HepG2 (cell line): ENCODE measurements around the gene GLT1D1. TPM values are rescaled to one million over a fixed set of nuclear protein-coding genes. Genes with fewer than 3 reads are reported as not detected.

Source experiments
- ATAC-seq: fragments of 200-7000 bp; cut with Tn5 transposase; 3 replicates; pipeline ENCODE4 v1.9.1; 2020; ENCODE audit warnings: mild to moderate bottlenecking, moderate library complexity
- BruUV-seq: library from RNA; stranded (reverse); fragments of 400-500 nt; replicated peaks from 2 replicates; lab custom pipeline; 2021; lab: Mats Ljungman, UMichigan
- CTCF ChIA-PET: fragments of 300-600 bp; formaldehyde crosslinking; extraction: SDS; loops from one replicate; lab custom pipeline; 2021; ENCODE audit warnings: low total read pairs, inconsistent platforms, low intra/inter-chr PET ratio; lab: Yijun Ruan, JAX
- POLR2A ChIA-PET: fragments of 350-600 bp; sonication (Branson Sonifier 250); formaldehyde crosslinking; loops from one replicate; lab custom pipeline; 2020; ENCODE audit warnings: antibody characterized with exemption, inconsistent platforms; lab: Yijun Ruan, JAX
- DNase-seq: peaks from one replicate; pipeline ENCODE4 v3.0.0-alpha.2; 2015; ENCODE audit warnings: low spot score
- FAIRE-seq: peaks from 3 replicates; lab custom pipeline; 2011; peaks lifted over from hg19 to GRCh38; lab: Jason Lieb, UNC
- H2AFZ ChIP-seq: one replicate; pipeline ENCODE4 v1.6.1; 2011; ENCODE audit warnings: low read length, inconsistent platforms
- H3K27ac ChIP-seq: fragments of 300-600 bp; 3 replicates; pipeline ENCODE4 v1.8.0; 2011; ENCODE audit warnings: mixed run types, mild to moderate bottlenecking, mixed read lengths, low read length, inconsistent platforms; ENCODE audit not compliant: insufficient read depth; ENCODE audit errors: extremely low read length
- H3K27me3 ChIP-seq, 2 experiments: fragments of 200-600 bp in 1 of 2; 2 replicates in 1 of 2; 3 replicates in 1 of 2; pipeline versions ENCODE4 v1.6.0 to v1.8.0; 2011; ENCODE audit warnings: low read length in 2 of 2, mild to moderate bottlenecking in 2 of 2, moderate library complexity in 2 of 2, inconsistent platforms in 1 of 2; ENCODE audit not compliant: insufficient read depth in 2 of 2, control insufficient read depth in 1 of 2
- H3K36me3 ChIP-seq, 2 experiments: fragments of 200-600 bp in 1 of 2; replicated peaks in 1 of 2; 2 replicates in 1 of 2; 3 replicates in 1 of 2; pipeline versions ENCODE4 v1.5.1 to v1.8.0; 2011; ENCODE audit warnings: low read length in 2 of 2, inconsistent platforms in 1 of 2; ENCODE audit not compliant: insufficient read depth in 2 of 2, control insufficient read depth in 1 of 2
- H3K4me1 ChIP-seq: 2 replicates; pipeline ENCODE4 v1.5.1; 2012; ENCODE audit warnings: low read length, inconsistent platforms; ENCODE audit not compliant: insufficient read depth
- H3K4me2 ChIP-seq: 2 replicates; pipeline ENCODE4 v1.6.0; 2011; ENCODE audit warnings: low read depth, low read length, inconsistent platforms
- H3K4me3 ChIP-seq, 3 experiments: fragments of 200-600 bp in 1 of 3; sonication (generic), shearing (Covaris generic) in 1 of 3; replicated peaks in 1 of 3; 2 replicates each; pipeline ENCODE4 v1.5.1; 2011 to 2016; ENCODE audit warnings: low read length in 3 of 3, inconsistent platforms in 2 of 3, low read depth in 2 of 3, mild to moderate bottlenecking in 2 of 3, control low read depth in 1 of 3, mixed read lengths in 1 of 3; ENCODE audit not compliant: insufficient read depth in 1 of 3
- H3K79me2 ChIP-seq: one replicate; pipeline ENCODE4 v1.6.1; 2011; ENCODE audit warnings: low read length, inconsistent platforms; ENCODE audit not compliant: insufficient read depth
- H3K9ac ChIP-seq: 2 replicates; pipeline ENCODE4 v1.6.0; 2011; ENCODE audit warnings: mild to moderate bottlenecking, low read depth, low read length, inconsistent platforms; ENCODE audit not compliant: insufficient read depth
- H3K9me3 ChIP-seq: 2 replicates; pipeline ENCODE4 v1.5.1; 2012; ENCODE audit warnings: mild to moderate bottlenecking, low read length
- H4K20me1 ChIP-seq: 2 replicates; pipeline ENCODE4 v1.6.0; 2011; ENCODE audit warnings: inconsistent platforms, mild to moderate bottlenecking, low read length, moderate library complexity; ENCODE audit not compliant: insufficient read depth
- ETV6 ChIP-seq: sonication (generic); formaldehyde crosslinking; conservative IDR thresholded peaks from 2 replicates; pipeline ENCODE4 v1.4.0; 2020; ENCODE audit warnings: missing genetic modification reagents
- GZF1 ChIP-seq: sonication (generic); formaldehyde crosslinking; IDR thresholded peaks from 2 replicates; pipeline ENCODE4 v1.5.1; 2020; ENCODE audit warnings: mild to moderate bottlenecking, missing genetic modification reagents
- KAT8 ChIP-seq: IDR thresholded peaks from 2 replicates; pipeline ENCODE4 v1.6.1; 2016; ENCODE audit warnings: missing genetic modification reagents, missing compliant biosample characterization
- MEIS1 ChIP-seq: sonication (generic); formaldehyde crosslinking; IDR thresholded peaks from 2 replicates; pipeline ENCODE4 v1.9.0; 2021; ENCODE audit warnings: mild to moderate bottlenecking, missing genetic modification reagents, moderate library complexity, borderline replicate concordance
- ZEB1 ChIP-seq: IDR thresholded peaks from 2 replicates; pipeline ENCODE4 v1.6.1; 2012; ENCODE audit warnings: mild to moderate bottlenecking, low read depth, inconsistent platforms; ENCODE audit not compliant: insufficient replicate concordance
- ZNF629 ChIP-seq: sonication (generic); formaldehyde crosslinking; conservative IDR thresholded peaks from 2 replicates; pipeline ENCODE4 v1.5.0; 2020; ENCODE audit warnings: missing genetic modification reagents
- WGBS: methylation state at CpG from one replicate; pipeline ENCODE4 v1.1.6; 2017; ENCODE audit warnings: low lambda C conversion rate; 5-methylcytosine and 5-hydroxymethylcytosine counted together
- in situ Hi-C: cut with HindIII; loops from 2 replicates; pipeline ENCODE4 v1.10.0; 2017; ENCODE audit warnings: low pct_unique_long_range_greater_than_20kb; ENCODE audit not compliant: extremely low pct_ligation_motif_present
- intact Hi-C: fragments of 100-400 bp; cut with micrococcal nuclease; formaldehyde crosslinking; loops from one replicate; pipeline ENCODE4 v1.10.0; 2022; ENCODE audit not compliant: unreplicated experiment
- polyA plus RNA-seq, 8 experiments: library from polyadenylated mRNA; depleted of rRNA in 3 of 8; stranded (reverse) in 7 of 8; unstranded in 1 of 8; fragments of >200 nt; fragmentation: Illumina TruSeq in 4 of 8; extraction: Trizol in 4 of 8; gene quantifications; 2 replicates each; pipeline versions ENCODE4 v1.2.1 to v1.2.3, GENCODE V29; 2011 to 2016; ENCODE audit warnings: low read depth in 4 of 8, missing spikeins in 1 of 8, mixed read lengths in 1 of 8; ENCODE audit not compliant: insufficient read depth in 1 of 8
- total RNA-seq, 5 experiments: library from RNA; depleted of rRNA; stranded (reverse); fragments of >200 nt; fragmentation: Illumina TruSeq; extraction: Trizol; gene quantifications; 2 replicates each; pipeline ENCODE4 v1.2.3, GENCODE V29; 2016; ENCODE audit warnings: low read depth in 1 of 5
- TF ChIP-seq, protein P1 (sequence below): sonication (generic); formaldehyde crosslinking; IDR thresholded peaks from 2 replicates; pipeline ENCODE4 v1.4.0; 2020; ENCODE audit warnings: missing genetic modification reagents, low read depth, mild to moderate bottlenecking, borderline replicate concordance
- TF ChIP-seq, protein P2 (sequence below): fragments of 450-650 bp; IDR thresholded peaks from 2 replicates; pipeline ENCODE4 v1.6.1; 2017; ENCODE audit warnings: mild to moderate bottlenecking

The GLT1D1 gene
- total and polyA plus RNA-seq, 2 of the 13 experiments (the other 11 are each of a cell fraction or from before 2014, with no cell fraction given) = 0.09 to 0.17 TPM

DNA sequence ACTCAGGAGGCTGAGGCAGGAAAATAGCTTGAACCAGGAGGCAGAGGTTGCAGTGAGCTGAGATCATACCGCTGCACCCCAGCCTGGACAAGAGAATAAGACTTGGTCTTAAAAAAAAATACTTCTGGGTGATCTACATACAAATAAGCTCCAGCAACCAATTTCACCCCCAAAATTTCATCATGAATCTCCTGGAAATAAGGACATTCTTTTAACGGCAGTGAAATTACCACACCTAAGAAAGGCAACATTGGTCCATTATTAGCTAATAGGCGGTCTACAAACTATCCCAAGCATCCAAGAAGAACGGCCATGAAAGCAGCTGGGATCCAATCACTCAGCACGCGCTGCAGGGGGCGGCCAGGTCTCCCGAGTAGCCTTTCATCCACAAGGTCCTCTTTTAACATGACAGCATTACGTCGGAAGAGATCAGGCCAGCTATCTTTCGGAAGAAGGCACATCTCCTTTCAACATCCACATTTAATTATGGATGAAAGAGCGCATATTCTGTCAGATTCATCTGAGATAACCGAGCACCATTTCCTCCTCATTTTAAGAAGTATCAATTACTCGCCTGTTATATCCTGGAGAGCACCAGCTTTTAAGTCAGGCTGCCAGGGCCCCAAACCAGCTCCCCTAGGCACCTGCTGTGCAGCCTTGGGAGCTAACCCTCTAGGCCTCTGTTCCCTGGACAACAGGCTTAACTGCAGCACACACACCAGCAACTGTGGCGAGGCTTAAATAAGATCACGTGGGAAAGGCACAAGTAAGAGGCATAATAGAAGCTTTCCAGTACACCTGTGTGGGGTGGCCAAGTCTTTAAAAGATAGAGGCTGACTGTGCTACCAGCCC is 33.8 kb upstream of the GLT1D1 start:
- H3K9ac ChIP-seq = no peak overlapping the region
- H3K4me1 ChIP-seq = peaks cover 45% of the 10 kb centered on the region
- WGBS = 92% methylated on average over 15 of the region's 16 CpGs
- no peak overlapping the region for H3K4me2 ChIP-seq
- H3K4me3 ChIP-seq = no peak overlapping the region
- H3K27me3 ChIP-seq = no peaks in the 10 kb centered on the region
- FAIRE-seq (no peak), ATAC-seq (no peak), DNase-seq (no peak)
- H3K9me3 ChIP-seq = no peaks in the 10 kb centered on the region
- no peak for TF ChIP-seq GZF1 (CRISPR knock-in tag)
- TF ChIP-seq ETV6 = no peak
- TF ChIP-seq, protein P1, sequence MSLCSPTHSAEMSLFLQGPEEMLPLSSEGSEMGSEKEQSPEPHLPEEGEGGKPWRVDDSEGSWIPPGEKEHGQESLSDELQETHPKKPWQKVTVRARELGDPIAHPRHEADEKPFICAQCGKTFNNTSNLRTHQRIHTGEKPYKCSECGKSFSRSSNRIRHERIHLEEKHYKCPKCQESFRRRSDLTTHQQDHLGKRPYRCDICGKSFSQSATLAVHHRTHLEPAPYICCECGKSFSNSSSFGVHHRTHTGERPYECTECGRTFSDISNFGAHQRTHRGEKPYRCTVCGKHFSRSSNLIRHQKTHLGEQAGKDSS (CRISPR knock-in tag) = no peak
- TF ChIP-seq KAT8 (CRISPR knock-in tag) = no peak
- TF ChIP-seq MEIS1 (CRISPR knock-in tag) = no peak
- BruUV-seq = no TSS peak
- ChIA-PET CTCF (no interaction called here), POLR2A (no interaction called here)
- H2AFZ ChIP-seq = no peak overlapping the region
- in situ Hi-C loops (no loop called here), intact Hi-C loops (no loop called here)
- peaks cover 14% of the 10 kb centered on the region for H4K20me1 ChIP-seq
- H3K27ac ChIP-seq = no peak overlapping the region
- H3K36me3 ChIP-seq = peaks cover 2 to 18% of the 10 kb centered on the region in 2 experiments; a peak in 4 of 5 replicates
- peaks cover 75% of the 10 kb centered on the region for H3K79me2 ChIP-seq

DNA sequence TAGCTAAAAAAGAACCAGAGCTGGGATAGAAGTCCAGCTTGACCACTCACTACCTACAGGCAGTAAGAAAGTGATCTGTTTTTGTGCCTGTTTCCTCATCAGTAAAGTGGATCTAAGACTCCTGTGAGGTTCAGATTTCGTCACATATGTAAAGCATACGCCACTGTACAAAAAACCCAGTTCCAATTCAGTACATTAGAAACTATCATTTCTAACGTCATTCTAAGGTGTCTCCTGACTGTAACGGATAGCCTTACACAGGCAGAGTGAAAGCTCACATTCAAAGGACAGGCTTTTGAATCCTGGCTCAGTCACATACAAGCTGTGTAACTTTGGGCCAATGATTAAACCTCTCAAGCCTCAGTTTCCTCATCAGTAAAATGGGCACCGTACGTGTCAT is 33.0 kb upstream of the GLT1D1 start:
- WGBS = 92% methylated on average over 6 of the region's 6 CpGs
- intact Hi-C loops (no loop called here), in situ Hi-C loops (no loop called here)
- H3K36me3 ChIP-seq = peaks cover 0 to 11% of the 10 kb centered on the region in 2 experiments; a peak in 4 of 5 replicates
- H3K79me2 ChIP-seq = peaks cover 67% of the 10 kb centered on the region
- ATAC-seq (no peak), DNase-seq (no peak), FAIRE-seq (no peak)
- CTCF ChIA-PET = no interaction called here
- no peak overlapping the region for H3K27ac ChIP-seq
- TF ChIP-seq ZEB1 = no peak
- TF ChIP-seq, protein P2, sequence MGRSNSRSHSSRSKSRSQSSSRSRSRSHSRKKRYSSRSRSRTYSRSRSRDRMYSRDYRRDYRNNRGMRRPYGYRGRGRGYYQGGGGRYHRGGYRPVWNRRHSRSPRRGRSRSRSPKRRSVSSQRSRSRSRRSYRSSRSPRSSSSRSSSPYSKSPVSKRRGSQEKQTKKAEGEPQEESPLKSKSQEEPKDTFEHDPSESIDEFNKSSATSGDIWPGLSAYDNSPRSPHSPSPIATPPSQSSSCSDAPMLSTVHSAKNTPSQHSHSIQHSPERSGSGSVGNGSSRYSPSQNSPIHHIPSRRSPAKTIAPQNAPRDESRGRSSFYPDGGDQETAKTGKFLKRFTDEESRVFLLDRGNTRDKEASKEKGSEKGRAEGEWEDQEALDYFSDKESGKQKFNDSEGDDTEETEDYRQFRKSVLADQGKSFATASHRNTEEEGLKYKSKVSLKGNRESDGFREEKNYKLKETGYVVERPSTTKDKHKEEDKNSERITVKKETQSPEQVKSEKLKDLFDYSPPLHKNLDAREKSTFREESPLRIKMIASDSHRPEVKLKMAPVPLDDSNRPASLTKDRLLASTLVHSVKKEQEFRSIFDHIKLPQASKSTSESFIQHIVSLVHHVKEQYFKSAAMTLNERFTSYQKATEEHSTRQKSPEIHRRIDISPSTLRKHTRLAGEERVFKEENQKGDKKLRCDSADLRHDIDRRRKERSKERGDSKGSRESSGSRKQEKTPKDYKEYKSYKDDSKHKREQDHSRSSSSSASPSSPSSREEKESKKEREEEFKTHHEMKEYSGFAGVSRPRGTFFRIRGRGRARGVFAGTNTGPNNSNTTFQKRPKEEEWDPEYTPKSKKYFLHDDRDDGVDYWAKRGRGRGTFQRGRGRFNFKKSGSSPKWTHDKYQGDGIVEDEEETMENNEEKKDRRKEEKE = no peak
- peak; percentile 78 for TF ChIP-seq ZNF629 (CRISPR knock-in tag)
- no peak overlapping the region for H2AFZ ChIP-seq
- no TSS peak for BruUV-seq
- peaks cover 52% of the 10 kb centered on the region for H3K4me1 ChIP-seq
- H3K27me3 ChIP-seq = no peaks in the 10 kb centered on the region
- H3K4me2 ChIP-seq = no peak overlapping the region
- no peak overlapping the region for H3K4me3 ChIP-seq
- H3K9ac ChIP-seq = no peak overlapping the region
- POLR2A ChIA-PET = no interaction called here
- no peaks in the 10 kb centered on the region for H3K9me3 ChIP-seq
- peaks cover 14% of the 10 kb centered on the region for H4K20me1 ChIP-seq
